ENCODE data around the gene PDCD7.

PDCD7 gene

DNA sequence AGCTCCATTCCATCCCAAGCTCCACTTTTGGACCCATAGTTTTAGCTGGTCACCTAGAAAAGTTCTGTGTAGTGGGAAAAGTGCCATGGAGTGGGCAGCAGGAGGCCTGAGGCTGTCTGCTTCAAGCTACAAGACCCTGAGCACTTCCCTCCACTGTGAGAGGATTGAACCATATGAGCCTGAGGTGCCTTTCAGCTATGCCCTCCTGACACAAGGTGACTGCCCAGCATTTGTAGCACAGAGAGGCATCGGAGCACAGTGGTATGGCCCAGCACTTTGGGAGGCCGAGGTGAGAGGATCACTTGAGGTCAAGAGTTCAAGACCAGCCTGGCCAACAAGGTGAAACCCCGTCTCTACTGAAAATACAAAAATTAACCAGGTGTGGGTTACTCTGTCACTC, 61.0 kb downstream of the PDCD7 start:
- no peak for DNase-seq (ENCODE audit: low read depth)
- TF ChIP-seq, protein P1, sequence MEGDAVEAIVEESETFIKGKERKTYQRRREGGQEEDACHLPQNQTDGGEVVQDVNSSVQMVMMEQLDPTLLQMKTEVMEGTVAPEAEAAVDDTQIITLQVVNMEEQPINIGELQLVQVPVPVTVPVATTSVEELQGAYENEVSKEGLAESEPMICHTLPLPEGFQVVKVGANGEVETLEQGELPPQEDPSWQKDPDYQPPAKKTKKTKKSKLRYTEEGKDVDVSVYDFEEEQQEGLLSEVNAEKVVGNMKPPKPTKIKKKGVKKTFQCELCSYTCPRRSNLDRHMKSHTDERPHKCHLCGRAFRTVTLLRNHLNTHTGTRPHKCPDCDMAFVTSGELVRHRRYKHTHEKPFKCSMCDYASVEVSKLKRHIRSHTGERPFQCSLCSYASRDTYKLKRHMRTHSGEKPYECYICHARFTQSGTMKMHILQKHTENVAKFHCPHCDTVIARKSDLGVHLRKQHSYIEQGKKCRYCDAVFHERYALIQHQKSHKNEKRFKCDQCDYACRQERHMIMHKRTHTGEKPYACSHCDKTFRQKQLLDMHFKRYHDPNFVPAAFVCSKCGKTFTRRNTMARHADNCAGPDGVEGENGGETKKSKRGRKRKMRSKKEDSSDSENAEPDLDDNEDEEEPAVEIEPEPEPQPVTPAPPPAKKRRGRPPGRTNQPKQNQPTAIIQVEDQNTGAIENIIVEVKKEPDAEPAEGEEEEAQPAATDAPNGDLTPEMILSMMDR (IDR thresholded peaks at IDR 0.05; ENCODE audit: low read depth, low read length, missing control alignments), result no peak
- in situ Hi-C loops (cut with HindIII; ENCODE audit: low sequenced_read_pairs), result no loop called here
- H3K4me3 ChIP-seq (ENCODE audit: low read depth, low read length), result no peak overlapping the region

DNA sequence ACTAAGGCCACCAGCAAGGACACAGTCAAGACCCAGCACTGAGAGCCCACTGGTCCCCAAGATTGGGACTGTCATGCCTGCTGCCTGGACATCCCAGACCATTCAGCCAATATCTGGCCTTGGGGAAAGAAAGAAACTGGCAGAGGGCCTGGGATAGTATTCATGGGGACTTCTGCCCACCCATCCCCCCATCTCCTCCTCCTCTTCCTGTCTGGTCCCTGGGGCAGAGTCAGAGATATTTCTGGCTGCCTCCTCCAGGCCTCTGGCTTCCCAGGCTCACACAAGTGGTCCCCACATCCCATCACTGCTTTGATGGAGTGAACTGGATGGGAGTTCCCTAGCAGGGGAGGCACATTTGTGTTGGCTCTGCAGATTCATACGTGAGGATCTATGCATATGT, 61.6 kb downstream of the PDCD7 start:
- DNase-seq (ENCODE audit: low read depth), result no peak
- in situ Hi-C loops (cut with HindIII; ENCODE audit: low sequenced_read_pairs), result no loop called here
- no peak overlapping the region for H3K4me3 ChIP-seq (ENCODE audit: low read depth, low read length)
- TF ChIP-seq, protein P1 (IDR thresholded peaks at IDR 0.05; ENCODE audit: low read depth, low read length, missing control alignments), result no peak

DNA sequence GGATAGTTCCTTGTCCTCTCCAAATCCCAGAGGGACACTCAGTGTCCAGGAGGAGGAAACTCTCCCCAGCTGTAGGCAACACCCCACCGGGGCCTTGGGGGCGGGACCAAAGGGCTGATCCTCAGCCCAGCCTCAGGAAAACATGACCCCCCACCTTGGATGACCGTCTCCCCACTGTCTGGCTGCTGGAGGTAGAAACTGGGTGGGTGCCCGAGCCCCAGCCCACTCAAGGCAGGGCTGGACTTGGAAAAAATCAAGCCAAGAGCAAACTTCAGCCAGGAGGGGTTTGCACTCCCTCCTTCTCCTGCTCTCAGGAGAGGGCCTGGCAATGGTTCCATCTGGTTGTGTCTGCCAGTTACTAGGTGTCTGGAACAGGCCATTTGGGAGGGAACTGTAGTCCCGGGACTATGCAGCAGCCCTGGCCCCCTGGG, 62.2 kb downstream of the PDCD7 start:
- in situ Hi-C loops (cut with HindIII; ENCODE audit: low sequenced_read_pairs), result no loop called here
- H3K4me3 ChIP-seq (ENCODE audit: low read depth, low read length), result no peak overlapping the region
- DNase-seq (ENCODE audit: low read depth), result no peak
- TF ChIP-seq, protein P1 (IDR thresholded peaks at IDR 0.05; ENCODE audit: low read depth, low read length, missing control alignments), result no peak

DNA sequence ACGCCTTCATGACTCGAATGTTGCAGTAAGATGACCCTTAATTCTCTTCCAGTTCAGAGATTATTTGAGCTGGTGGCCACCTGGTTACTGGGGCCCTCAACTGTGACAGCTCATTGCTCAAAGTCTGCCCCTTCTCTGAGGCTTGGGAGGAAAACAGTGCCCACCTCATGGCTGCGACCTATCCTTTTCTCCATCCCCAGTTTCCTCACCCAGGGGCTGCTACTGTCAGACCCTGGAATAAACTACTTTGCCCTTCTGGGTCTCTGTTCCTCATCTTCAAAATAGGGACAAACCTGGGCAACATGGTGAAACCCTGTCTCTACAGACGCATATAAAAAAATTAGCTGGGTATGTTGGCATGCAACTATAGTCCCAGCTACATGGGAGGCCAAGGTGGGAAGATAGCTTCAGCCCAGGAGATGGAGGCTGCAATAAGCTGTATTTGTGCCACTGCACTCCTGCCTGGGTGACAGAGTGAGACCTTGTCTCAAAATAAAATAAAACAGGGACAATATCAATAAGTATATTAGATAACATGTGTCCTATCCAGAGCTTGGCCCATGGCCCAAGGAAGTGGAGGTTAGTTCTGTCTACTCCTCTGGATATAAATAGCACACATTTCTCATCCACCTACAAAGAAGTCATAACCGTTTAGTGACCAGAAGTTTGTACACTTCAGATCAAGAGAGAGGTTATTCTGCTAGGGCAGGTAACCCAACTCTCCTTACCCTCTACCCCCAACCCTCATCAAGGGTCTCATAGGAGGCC, 63.6 kb downstream of the PDCD7 start:
- TF ChIP-seq, protein P1 (IDR thresholded peaks at IDR 0.05; ENCODE audit: low read depth, low read length, missing control alignments), result no peak
- no peak for DNase-seq (ENCODE audit: low read depth)
- no peak overlapping the region for H3K4me3 ChIP-seq (ENCODE audit: low read depth, low read length)
- in situ Hi-C loops (cut with HindIII; ENCODE audit: low sequenced_read_pairs), result no loop called here

DNA sequence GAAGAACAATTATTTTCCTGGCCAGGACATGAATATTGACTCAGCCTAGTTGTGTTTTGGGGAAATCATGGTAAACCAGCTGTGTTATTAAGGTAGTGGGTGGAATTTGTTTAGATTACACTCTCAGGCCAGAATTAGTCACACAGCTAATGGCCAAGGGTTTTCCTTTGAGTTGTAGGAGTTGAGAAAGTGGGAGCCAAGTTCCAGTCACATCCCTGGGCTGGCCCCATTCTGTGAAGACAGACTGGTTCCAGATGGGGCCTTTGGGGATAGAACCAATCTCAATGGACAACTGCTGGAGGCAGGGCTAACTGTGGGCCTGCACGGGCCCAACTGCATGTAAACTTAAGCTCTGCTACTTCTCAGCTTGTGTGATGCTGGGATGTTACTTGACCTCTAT, 64.4 kb downstream of the PDCD7 start:
- peak; percentile 78 for DNase-seq (ENCODE audit: low read depth)
- TF ChIP-seq, protein P1 (IDR thresholded peaks at IDR 0.05; ENCODE audit: low read depth, low read length, missing control alignments), result no peak
- H3K4me3 ChIP-seq (ENCODE audit: low read depth, low read length), result no peak overlapping the region
- in situ Hi-C loops (cut with HindIII; ENCODE audit: low sequenced_read_pairs), result no loop called here

DNA sequence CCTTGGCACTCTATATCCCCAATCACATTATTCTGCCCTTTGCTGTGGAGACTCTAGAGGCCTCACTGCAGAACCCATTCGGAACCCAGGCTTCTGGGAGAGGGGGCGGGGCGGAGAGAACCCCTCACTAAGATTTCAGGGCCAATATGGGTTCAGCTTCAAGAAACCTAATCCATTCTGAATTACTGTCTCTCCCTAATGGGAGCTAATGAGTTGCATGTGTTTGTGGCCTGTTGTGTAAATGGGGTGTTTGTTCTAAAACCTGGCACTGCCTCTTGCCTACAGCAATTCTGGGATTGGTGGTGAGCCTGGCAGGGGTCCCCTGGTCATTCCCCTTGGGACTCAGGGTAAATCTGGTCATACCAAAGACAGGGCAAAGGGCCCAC, 65.2 kb downstream of the PDCD7 start:
- in situ Hi-C loops (cut with HindIII; ENCODE audit: low sequenced_read_pairs), result no loop called here
- no peak for DNase-seq (ENCODE audit: low read depth)
- TF ChIP-seq, protein P1 (IDR thresholded peaks at IDR 0.05; ENCODE audit: low read depth, low read length, missing control alignments), result no peak
- no peak overlapping the region for H3K4me3 ChIP-seq (ENCODE audit: low read depth, low read length)
